ENCODE data around the gene RILPL1. TPM values are rescaled to one million over a fixed set of nuclear protein-coding genes. Genes with fewer than 3 reads are reported as not detected.
"Not testable (repeated sequence)": the region's sequence is repeated elsewhere in the genome, so short reads cannot be mapped to it uniquely, and the experiment has no call there.

RILPL1 gene
- total RNA-seq, 2 donors from 2014 or later: 2.6 to 5.0 TPM

GRCh38 chr12:123485756-123486155, 47.8 kb downstream of the RILPL1 start:
- no peaks in the 10 kb centered on the region for H3K27me3 ChIP-seq
- no peak for TF ChIP-seq CTCF (IDR thresholded peaks at IDR 0.05)
- H3K9ac ChIP-seq (ENCODE audit: low read depth in 2 of 2, low read length in 2 of 2): no peak overlapping the region
- H3K9me3 ChIP-seq: no peaks in the 10 kb centered on the region
- no peak overlapping the region for H3K4me3 ChIP-seq
- H3K4me1 ChIP-seq: no peaks in the 10 kb centered on the region
- H3K36me3 ChIP-seq: no peaks in the 10 kb centered on the region
- intact Hi-C loops (cut with DNase I): no loop called here
- no peak overlapping the region for H3K27ac ChIP-seq
- no peak for DNase-seq

GRCh38 chr12:123483602-123484248, 49.8 kb downstream of the RILPL1 start:
- H3K27me3 ChIP-seq: no peaks in the 10 kb centered on the region
- no peaks in the 10 kb centered on the region for H3K9me3 ChIP-seq
- no peak overlapping the region for H3K9ac ChIP-seq (ENCODE audit: low read depth in 2 of 2, low read length in 2 of 2)
- H3K36me3 ChIP-seq: no peaks in the 10 kb centered on the region
- no peak overlapping the region for H3K27ac ChIP-seq
- DNase-seq: no peak
- intact Hi-C loops (cut with DNase I): no loop called here
- no peaks in the 10 kb centered on the region for H3K4me1 ChIP-seq
- no peak for TF ChIP-seq CTCF (IDR thresholded peaks at IDR 0.05)
- H3K4me3 ChIP-seq: no peak overlapping the region

- intact Hi-C loops (cut with DNase I): no loop called here
- no peaks in the 10 kb centered on the region for H3K27me3 ChIP-seq
- H3K9me3 ChIP-seq: no peaks in the 10 kb centered on the region
- TF ChIP-seq CTCF (IDR thresholded peaks at IDR 0.05): no peak
- H3K9ac ChIP-seq (ENCODE audit: low read depth in 2 of 2, low read length in 2 of 2): no peak overlapping the region
- no peak overlapping the region for H3K27ac ChIP-seq
- H3K4me3 ChIP-seq: no peak overlapping the region
- no peaks in the 10 kb centered on the region for H3K4me1 ChIP-seq
- DNase-seq: no peak
- H3K36me3 ChIP-seq: no peaks in the 10 kb centered on the region
Measured at GRCh38 chr12:123482876-123483275, 50.6 kb downstream of the RILPL1 start.

- H3K36me3 ChIP-seq; H3K9me3 ChIP-seq; H3K27ac ChIP-seq; H3K4me1 ChIP-seq; DNase-seq; H3K4me3 ChIP-seq; H3K27me3 ChIP-seq; intact Hi-C loops (cut with DNase I); H3K9ac ChIP-seq (ENCODE audit: low read depth in 2 of 2, low read length in 2 of 2): not testable (repeated sequence)
Measured at GRCh38 chr12:123481251-123481650, 52.3 kb downstream of the RILPL1 start.

- H3K4me1 ChIP-seq: no peaks in the 10 kb centered on the region
- no peak overlapping the region for H3K4me3 ChIP-seq
- intact Hi-C loops (cut with DNase I): no loop called here
- H3K9me3 ChIP-seq: no peaks in the 10 kb centered on the region
- H3K9ac ChIP-seq (ENCODE audit: low read depth in 2 of 2, low read length in 2 of 2): no peak overlapping the region
- H3K36me3 ChIP-seq: no peaks in the 10 kb centered on the region
- no peak for DNase-seq
- TF ChIP-seq CTCF (IDR thresholded peaks at IDR 0.05): no peak
- no peaks in the 10 kb centered on the region for H3K27me3 ChIP-seq
- H3K27ac ChIP-seq: no peak overlapping the region
Measured at GRCh38 chr12:123479442-123480180, 53.9 kb downstream of the RILPL1 start.

GRCh38 chr12:123478762-123479161, 54.8 kb downstream of the RILPL1 start:
- Histone ChIP-seq H3K9ac (ENCODE audit: low read depth in 2 of 2, low read length in 2 of 2) (no peak overlapping the region), H3K9me3 (no peaks in the 10 kb centered on the region), H3K27me3 (no peaks in the 10 kb centered on the region), H3K4me1 (no peaks in the 10 kb centered on the region), H3K27ac (no peak overlapping the region), H3K36me3 (no peaks in the 10 kb centered on the region), H3K4me3 (no peak overlapping the region)
- no peak for TF ChIP-seq CTCF (IDR thresholded peaks at IDR 0.05)
- intact Hi-C loops (cut with DNase I): no loop called here
- no peak for DNase-seq

Measured in colonic mucosa (tissue), 4 donors.